ENCODE results near the gene PISD.

- TF ChIP-seq CTCF (IDR thresholded peaks at IDR 0.05): no peak
- TF ChIP-seq POLR2A (IDR thresholded peaks at IDR 0.05): no peak
These were observed 9.9 kb downstream of the PISD start for GRCh38 chr22:31652088-31652487.

All from uterus (tissue), 2 donors.